CMK (cell line): ENCODE measurements around the gene CLEC16A.

ENCODE experiments used
- DNase-seq: peaks from one replicate; pipeline ENCODE4 v3.0.0-alpha.2; 2010; ENCODE audit warnings: low read depth

CLEC16A gene

DNA sequence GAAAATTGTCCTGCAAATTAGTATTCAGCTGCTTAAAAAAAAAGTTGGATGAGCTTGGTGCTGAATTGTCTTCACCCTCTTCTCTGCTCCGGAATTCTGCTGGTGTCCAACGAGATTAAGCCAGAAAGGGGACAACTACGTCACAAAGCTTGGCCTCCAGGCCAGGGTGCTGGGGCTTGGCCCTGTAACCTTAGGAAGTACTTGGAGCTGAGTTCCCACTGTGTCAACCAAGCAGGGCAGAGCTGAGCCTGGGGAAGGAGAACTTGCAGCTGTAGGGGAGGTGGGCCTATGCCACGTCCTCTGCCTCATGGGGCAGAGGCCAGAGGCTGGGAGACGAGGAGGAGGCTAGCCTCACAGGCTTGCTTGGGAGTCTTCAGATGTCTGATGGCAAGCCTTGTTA, 71.2 kb downstream of the CLEC16A start:
- no peak for DNase-seq

DNA sequence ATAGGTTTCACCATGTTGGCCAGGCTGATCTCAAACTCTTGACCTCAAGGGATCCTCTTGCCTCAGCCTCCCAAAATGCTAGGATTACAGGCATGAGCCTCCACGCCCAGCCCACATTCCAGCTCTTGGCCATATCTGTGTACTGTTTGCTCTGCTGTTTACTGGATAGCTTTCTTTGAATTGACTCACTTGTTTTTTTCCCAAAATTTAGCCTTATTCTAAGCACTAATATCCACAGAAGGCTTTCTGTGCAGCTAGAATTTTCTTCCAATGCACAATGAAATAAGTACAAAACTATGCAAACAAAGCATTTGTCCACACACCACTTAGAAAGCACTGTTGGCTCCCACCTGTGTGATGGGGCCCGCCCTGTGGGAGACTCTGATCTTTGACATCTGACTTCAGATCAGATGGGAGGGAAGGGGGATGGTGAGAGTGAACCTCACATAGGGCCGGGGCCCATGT, 72.2 kb downstream of the CLEC16A start:
- DNase-seq, result no peak

DNA sequence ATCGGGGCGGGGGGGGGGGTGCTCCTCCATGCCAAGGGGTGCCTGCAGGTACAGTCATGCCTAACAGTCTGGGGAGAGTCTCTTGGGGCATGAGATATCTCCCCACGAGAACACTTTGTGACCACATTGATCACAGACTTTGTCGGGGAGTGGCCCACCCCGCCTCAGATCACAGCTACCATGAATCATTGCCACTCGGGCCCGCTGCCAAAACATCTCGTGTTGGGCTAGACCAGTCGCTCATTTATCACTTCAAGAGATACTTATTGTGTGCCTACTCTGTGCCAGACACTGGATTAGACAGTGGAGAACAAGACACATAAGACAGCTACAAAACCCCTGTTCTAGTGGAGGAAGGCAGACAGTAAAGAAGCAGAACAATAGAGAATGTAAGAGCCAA, 72.6 kb downstream of the CLEC16A start:
- no peak for DNase-seq

DNA sequence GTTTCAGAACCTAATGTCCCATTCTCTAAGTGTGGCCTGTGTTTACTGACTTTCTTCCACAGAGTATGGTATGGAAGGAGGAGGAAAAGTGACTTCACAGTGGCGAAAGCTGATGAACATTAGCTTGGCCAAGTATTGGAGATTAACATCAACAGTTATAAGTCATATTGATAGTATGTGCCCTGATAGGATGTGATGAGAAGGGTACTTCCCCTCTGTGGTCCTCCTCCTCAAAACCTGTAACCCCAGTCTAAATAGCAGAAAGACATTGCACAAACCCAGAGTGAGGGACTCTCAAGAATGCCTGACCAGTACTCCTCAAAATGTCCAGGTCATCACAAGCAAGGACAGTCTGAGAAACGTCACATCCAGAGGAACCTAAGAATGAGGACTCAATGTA, 73.1 kb downstream of the CLEC16A start:
- DNase-seq, result no peak

DNA sequence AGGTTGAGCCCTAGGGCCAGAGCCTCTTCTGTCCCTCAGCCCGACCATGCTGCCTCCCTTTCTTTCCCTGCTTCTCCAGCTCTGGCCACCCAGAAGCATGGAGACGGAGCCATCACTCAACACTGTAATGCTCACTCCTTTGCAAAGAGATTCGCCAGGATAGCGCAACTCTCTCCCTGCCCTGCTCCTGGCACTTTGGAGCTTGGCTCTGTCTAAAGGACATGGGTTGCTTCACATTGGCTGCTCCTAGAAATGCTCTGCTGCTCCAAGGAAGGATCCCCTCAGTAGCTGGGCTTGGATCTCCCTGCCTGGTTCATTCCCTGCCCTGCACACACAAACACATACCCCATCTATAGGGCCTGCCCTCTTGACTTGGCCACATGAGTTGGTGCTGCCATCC, 76.0 kb downstream of the CLEC16A start:
- no peak for DNase-seq

DNA sequence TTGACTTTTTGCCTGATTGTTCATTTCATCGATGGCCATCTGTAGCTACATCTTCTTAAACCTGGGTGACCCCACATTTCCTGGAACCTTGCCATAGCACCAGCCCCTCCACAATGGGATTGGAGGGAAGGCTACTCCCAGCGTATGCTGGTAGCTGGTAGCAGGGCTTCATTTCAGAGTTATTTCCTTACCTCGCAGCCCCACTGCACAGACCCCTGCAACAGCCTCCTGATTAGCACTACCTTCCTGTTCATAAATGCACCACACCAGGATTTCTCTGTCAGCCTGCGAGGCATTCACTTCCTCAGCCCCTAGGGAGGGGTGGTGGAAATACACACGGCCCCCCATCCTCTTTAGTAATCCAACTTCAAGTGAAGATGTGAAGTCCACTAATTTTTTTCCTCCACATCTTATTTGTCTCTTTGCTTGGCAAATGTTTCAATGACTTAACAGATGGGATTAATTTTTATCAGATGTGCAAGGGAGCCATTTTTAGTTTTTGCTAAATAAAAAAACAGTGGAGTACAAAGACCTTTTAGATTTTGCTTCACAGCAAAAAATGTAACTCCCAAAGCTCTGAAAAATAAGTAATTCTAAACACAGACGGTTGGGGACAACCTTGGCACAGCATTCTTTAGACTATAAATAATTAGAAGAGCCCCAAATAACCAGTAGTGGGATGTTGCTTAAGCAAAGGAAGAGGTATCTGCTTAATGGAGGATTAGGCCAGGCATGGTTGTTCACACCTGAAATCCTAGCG, 76.6 kb downstream of the CLEC16A start:
- peak; percentile 22 for DNase-seq

DNA sequence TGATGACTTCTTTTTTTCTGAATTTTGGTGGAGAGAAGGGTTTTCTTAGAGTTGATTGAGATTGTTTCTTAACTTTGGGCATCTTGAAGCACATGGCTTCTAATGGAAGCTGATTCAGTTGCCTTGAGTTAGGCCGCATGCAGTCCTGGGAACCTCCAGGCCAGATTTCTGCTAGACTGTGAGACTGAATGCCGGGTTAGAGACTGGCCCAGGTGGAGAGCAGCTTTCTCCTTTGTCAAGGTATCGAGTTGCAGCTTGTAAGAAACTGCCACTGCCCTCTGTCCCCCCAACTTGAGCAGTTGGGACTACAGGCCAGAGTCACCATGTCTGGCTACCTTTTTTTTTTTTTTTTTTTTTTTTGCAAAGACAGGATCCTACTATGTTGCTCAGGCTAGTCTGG, 77.6 kb downstream of the CLEC16A start:
- DNase-seq, result no peak

DNA sequence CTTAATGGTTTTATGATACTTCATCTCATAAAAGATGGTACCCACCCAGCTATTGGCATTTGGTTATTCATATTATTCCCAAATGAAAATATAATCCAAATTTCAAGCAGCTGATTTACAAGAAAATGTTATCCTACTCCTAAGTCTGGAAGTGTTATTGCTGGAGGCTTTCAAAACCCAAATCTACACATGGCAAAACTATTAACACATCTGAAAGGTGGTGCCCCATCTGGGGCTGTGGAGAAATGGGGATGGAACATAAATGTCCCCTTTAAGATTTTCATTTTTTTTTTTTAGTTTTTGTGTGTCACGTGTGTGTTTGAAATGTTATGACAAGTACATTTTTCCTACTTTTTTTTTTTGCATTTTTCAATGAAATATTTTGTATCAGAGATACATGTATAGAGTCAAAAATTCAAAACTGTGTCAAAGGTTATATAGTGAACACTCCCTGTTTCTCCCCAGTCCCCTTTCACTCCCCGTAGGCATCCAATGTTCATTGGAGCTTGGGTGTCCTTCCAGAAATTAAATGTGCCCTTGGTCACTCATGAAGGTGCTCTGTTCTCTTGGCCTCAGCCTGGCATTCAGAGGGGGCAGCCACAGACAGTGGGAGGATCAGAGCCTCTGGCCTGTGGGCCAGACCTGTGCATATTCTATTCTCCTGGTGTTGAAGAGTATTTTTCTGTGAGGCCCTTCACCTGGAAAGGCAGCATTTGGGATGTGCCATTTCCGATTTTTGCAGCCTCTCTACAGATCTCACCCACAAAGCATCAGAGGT, 79.1 kb downstream of the CLEC16A start:
- no peak for DNase-seq

DNA sequence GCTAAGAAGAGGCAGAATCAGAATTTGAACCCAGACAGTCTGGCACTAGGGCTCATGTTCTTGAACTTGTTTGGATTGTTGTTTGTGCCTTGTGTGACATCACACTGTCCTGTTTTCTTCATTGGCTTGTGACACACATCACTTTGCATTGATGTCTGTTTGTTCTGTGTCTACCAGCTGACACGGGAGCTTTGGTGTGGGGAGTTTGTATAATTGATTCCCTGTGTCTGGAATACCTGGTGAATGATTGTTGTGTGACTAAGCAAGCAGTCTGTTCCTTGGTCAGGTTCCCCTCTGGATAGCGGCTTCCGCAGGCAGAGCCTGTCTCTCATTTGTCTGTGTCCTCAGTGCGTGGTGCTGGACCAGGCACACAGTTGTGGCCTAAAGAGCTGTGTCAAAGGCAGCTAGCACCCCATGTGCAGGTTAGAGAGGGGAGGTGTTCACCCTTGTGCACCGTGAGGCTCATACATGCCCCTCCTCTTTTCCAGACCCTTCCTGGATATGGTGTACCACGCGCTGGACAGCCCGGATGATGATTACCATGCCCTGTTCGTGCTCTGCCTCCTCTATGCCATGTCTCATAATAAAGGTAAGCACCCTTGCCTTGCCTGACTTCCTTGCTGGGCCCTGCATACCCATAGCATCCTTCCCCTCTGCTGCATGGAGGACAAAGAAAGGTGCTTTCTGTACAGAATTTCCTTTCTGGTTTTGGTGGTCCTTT, 80.1 kb downstream of the CLEC16A start:
- no peak for DNase-seq

DNA sequence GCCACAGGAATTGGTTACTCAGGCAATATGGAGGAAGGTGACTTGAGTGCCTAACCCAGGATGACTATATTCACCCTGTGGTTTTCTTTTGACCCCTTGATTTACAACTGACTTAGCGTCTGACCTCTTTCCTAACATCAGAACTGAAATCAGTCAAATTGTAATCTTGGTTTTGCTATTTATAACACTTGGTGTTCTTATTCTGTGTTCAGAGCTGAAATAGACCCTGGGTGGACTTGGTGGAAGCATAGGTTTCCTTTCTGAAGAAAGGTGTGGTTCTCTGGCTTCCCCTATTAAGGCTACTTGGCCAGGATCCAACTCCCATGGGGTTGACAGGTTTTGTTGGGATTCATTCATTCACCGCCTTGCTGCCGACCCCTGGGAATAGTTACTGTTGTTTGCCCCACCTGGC, 80.8 kb downstream of the CLEC16A start:
- no peak for DNase-seq

DNA sequence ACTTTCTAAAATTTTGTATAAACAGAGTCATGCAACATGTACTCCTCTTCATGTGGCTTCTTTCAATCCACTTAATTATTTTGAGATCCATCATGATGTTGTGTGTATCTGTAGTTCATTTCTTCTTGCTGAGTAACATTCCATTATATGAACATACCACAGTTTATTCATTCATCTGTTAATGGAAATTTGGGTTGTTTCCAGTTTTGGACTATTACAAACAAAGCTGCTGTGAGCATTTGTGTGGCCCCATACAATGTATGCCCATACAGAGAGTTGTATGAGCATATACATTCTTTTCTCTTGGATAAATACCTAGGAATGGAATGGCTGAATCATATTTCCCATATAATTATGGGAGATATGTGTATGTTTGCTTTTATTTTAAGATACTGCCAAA, 85.6 kb downstream of the CLEC16A start:
- no peak for DNase-seq

DNA sequence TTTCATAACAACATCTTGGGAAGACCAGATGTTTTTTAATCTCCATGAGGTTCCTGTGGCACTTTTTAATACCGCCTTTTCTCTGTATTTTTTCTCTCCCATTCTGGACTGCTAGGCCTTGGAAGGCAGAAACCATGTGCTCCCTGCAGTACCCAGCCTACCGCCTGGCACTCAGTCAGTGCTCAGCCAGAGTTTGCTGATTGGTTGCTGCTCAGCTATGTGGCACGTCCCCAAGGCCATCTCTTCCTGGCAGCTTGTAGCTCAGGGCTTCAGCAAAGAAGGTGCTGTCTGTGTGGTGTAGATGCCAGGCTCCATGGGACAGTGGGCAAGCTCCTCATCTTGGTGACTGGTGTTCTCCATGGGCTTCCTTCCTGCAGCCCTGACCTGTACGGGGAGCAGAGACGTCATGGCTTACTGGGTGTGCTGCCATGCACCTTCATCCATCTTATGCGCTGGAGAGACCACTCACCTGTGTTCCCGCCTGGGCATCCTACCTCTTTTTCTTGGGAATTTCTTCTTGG, 86.7 kb downstream of the CLEC16A start:
- no peak for DNase-seq

DNA sequence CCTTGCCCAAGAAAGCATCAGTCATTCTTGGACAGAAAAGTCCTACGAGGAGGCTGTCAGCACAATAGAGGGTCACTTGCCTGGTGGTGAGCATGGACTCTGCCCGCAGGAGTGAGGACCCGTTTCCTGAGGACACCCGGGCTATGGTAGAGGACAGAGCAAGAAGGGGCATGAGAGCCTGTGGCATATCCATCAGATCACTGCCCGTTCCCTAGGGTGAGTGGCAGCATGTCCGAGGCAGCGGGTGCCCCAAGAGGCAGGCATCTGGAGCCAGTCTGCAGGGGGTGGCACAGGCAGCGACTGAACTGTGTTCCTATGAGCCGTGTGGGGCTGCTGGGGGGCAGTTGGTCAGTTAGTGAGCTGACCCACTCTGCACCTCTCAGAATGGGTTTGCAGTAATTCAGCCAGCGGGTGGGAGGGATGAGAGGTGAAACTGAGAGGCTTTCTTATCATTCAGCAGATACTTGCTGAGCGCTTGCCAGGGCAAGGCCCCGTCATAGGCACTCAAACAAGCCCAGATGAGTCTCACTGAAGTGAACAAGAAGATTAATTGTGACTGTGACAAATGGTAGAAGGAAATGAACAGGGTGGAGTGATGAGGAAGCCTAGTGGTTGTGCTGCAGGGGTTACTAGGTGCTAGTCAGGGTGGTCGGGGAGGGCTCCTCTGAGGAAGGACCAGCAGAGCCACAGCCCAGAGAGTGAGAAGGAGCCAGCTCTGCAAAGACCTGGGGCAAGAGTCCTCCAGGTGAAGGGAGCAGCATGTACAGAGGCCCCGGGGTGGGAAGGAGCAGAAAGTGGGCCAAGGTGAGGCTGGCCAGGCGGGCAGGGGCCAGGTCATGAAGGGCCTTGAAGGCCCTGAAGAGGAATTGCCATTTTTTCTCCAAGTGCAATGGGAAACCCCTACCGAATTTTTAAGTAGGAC, 87.9 kb downstream of the CLEC16A start:
- no peak for DNase-seq

DNA sequence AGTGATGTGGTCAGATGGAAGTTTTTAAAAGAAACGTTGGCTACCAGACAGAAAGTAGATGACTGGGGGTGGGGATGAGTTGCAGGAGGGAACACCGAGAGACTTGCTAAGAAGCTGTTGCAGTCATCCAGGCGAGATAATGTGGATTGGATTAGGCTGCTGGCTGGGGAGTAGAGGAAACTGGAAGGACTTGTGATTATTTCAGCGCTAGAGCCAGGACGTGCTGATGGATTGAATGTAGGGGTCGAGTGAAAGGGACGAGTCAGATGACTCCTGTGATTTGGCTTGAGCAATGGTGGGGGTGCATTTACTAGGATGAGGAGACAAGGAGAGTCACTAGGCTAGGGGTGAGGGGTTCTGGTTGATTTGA, 88.5 kb downstream of the CLEC16A start:
- no peak for DNase-seq

DNA sequence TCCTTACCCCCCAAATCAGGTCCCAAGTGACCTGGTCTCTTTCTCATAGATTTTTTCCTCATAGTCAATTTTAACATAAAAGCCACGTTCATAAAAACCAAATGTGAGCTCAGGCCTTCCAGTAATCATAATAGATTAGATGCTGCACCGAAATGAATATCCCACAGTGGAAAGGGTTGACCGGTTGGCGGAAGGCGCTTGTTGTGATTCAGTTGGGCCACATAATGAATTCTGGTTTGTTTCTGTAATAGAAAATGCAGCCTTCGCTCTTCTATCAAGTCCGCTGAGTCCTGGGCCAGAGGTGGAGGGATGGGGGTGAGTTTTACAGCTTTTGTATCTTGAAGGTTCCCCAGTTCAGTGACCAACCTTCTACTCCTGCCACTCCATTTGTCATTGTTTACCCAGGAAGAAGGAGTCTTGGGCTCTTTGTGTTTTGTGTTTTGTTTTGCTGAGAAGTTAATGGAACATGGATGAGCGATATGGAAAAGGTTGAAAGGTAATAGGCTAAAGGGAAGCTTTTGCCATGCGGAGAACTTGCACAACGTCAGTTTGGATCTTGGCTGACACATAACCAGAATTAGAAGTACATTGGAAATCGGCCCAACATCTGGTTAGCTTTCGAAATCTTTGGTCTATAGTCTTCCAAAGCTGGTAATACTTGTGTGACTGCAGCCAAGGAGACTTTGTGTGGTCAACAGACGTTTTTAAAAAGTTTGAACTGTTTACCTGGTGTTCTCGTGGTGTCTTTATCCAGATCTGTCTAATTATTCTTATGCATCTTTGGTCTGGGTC, 89.5 kb downstream of the CLEC16A start:
- DNase-seq, result no peak

DNA sequence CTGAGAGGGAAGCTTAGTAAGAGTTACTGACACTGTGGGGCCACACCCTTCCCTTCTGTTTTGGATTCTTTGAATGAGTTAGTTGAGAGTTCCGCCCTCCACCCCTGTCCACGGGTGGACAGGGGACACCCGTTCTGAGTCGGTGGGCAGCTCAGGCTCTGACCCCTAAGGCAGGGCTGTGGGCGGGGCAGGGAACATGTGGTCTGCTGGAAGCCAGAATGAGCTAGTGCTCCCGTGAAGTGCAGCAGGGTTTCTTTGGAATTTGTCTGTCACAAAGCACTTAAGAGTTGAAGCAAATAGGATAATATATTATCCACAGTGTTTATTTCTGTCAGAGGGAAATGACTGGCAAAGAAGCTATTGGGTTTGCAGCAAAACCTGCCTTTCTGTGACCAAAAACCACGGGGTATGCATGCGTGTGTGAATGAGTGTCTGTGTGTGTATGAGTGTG, 90.1 kb downstream of the CLEC16A start:
- no peak for DNase-seq

DNA sequence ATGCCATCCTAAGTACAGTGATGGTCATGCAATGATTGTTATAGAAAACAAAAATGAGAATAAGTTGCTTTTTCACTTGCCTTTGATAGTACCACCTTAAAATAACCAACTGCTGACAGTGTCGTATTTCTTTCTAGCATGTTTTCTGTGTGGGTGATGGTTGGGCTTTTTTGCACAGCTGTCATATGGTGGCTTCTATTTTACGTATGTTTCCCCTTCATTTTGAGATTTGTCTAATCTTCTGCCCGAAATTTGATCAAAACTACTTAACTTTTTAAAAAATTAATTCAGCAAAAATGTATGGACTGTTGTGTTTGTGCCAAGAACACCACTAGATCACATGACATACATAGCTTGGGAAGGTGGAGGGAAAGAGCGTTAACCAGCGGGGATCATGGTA, 90.7 kb downstream of the CLEC16A start:
- no peak for DNase-seq

DNA sequence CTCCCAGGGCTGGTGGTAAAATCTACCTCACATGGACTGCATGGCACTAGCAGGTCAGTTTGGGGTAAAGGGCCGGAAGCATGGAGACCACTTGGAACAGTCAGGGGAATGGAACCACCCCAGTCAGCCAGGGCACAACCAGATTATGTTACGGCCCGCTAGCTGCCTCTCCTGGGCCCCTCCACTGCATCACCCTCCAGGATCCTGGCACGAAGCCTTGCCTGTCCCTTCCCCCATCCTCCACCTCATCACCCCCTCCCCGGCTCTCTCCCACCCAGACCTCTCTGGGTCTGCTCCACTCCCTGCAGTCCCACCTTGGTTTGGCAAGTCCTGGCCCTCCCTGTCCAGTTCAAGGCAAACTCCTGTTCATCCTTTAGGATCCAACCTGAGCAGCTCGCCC, 91.7 kb downstream of the CLEC16A start:
- DNase-seq, result no peak

DNA sequence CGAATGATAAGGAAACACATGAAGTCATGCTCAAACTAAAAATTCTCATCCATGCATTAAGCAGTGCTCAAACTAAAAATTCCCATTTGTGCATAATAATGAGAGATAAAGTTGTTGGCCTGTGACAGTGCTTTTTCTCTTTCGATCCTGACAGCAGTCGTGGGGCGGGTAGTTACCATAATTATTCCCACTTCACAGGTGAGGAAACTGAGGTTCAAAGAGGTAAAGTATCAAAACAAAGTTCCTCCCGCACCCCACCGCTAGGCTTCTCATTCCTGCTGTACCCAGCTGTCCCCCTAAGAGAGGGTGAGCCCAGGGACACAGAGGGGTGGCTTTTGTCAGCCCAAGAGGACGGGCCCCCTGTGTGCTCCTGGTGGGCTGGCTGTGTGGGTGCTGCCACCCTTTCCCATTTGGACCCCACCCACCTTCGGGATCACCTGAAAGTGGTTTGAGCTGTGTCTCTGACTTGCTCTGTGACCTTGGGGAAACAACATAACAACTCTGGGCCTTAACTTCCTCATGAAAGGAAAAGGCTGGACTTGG, 92.6 kb downstream of the CLEC16A start:
- no peak for DNase-seq

DNA sequence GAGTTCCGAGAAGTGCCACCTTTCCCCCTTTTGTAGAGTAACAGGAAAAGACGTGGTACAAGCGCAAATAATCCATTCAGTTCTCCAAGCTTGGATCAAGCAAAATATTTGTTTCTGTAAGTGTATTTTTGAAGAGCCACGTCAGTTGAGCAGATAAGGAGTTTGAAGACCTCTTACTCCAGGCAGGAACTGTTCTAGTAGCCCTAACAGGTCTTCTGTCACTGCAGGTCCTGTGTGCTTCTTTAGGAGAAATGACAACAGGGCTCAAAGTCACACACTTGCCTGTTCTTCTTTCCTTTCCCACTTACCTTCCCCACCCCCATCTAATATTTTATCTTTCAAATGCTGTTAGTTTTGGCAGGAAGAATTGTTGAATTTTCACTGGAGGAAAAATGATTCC, 93.9 kb downstream of the CLEC16A start:
- DNase-seq, result no peak
